LNCaP clone FGC (cell line): ENCODE measurements around the gene DOCK4.
A peak's percentile ranks its signal among the peaks of the same experiment; 100 is the strongest.

Experiments used
- DNase-seq: peaks from one replicate; pipeline ENCODE4 v3.0.0-alpha.2; 2011; ENCODE audit warnings: low read depth
- H3K4me3 ChIP-seq: 2 replicates; pipeline ENCODE4 v1.5.1; 2011; ENCODE audit warnings: mild to moderate bottlenecking, low read depth, low read length, control low read depth
- CTCF ChIP-seq: IDR thresholded peaks from 2 replicates; pipeline ENCODE4 v1.5.1; 2012; ENCODE audit warnings: mild to moderate bottlenecking; ENCODE audit not compliant: control insufficient read depth, insufficient read depth; ENCODE audit errors: extremely low read depth

DOCK4 gene

GRCh38 chr7:111775206-111775605, 431.0 kb downstream of the DOCK4 start:
- DNase-seq: no peak
- TF ChIP-seq CTCF: no peak

GRCh38 chr7:111772716-111773115, 433.5 kb downstream of the DOCK4 start:
- no peak for DNase-seq
- H3K4me3 ChIP-seq: no peak overlapping the region
- TF ChIP-seq CTCF: no peak

More at GRCh38 chr7:111775206-111775605, 431.0 kb downstream of the DOCK4 start:
- H3K4me3 ChIP-seq: no peak overlapping the region

GRCh38 chr7:111771638-111772037, 434.6 kb downstream of the DOCK4 start:
- no peak for TF ChIP-seq CTCF
- DNase-seq: no peak
- H3K4me3 ChIP-seq: no peak overlapping the region

- DNase-seq: no peak
- TF ChIP-seq CTCF: no peak
- no peak overlapping the region for H3K4me3 ChIP-seq
These were observed 436.1 kb downstream of the DOCK4 start for GRCh38 chr7:111770116-111770515.

GRCh38 chr7:111765751-111766643, 440.2 kb downstream of the DOCK4 start:
- TF ChIP-seq CTCF: no peak
- H3K4me3 ChIP-seq: peak overlapping the region; percentile 32
- DNase-seq: peak; percentile 89

GRCh38 chr7:111763221-111763801, 442.9 kb downstream of the DOCK4 start:
- TF ChIP-seq CTCF: peak; percentile 59
- H3K4me3 ChIP-seq: no peak overlapping the region
- DNase-seq: peak; percentile 58
